ENCODE data around the gene DGKG.

DGKG gene

GRCh38 chr3:186224041-186224610 lies 137.9 kb downstream of the DGKG start:
- Histone ChIP-seq H3K4me1 (ENCODE audit: control insufficient read depth, low read depth, low read length) (no peaks in the 10 kb centered on the region), H3K27me3 (ENCODE audit: control insufficient read depth, insufficient read depth, low read length) (no peaks in the 10 kb centered on the region)

DNA sequence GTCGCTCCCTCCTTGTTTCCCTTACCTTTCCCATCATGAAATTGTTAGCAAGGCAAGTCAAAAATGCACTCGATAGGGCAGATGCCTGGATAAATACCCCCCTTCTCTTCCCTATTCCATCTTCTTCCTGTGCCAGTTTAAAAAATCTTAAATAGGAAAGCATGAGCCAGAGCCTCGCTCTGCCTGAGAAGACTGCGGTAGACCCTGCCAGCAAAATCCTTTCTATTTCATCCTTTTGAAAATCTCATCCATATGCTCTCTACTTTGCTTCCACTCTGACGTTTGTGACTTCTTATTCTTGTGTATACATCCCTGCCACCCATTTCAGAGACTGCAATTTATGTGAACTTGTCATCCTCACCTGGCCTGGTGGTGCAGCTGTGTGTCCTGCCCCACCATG lies 138.6 kb downstream of the DGKG start:
- Histone ChIP-seq H3K27me3 (ENCODE audit: control insufficient read depth, insufficient read depth, low read length) (no peaks in the 10 kb centered on the region), H3K27ac (ENCODE audit: low read length) (no peak overlapping the region), H3K4me3 (ENCODE audit: low read length) (no peak overlapping the region), H3K9ac (ENCODE audit: low read length) (no peak overlapping the region), H3K36me3 (ENCODE audit: control insufficient read depth, low read depth, low read length) (no peaks in the 10 kb centered on the region), H3K9me3 (ENCODE audit: control insufficient read depth, low read depth, low read length) (no peaks in the 10 kb centered on the region), H3K4me1 (ENCODE audit: control insufficient read depth, low read depth, low read length) (no peaks in the 10 kb centered on the region)

More at GRCh38 chr3:186224041-186224610, 137.9 kb downstream of the DGKG start:
- no peak overlapping the region for H3K27ac ChIP-seq (ENCODE audit: low read length)
- no peaks in the 10 kb centered on the region for H3K9me3 ChIP-seq (ENCODE audit: control insufficient read depth, low read depth, low read length)
- no peak overlapping the region for H3K9ac ChIP-seq (ENCODE audit: low read length)
- H3K36me3 ChIP-seq (ENCODE audit: control insufficient read depth, low read depth, low read length): no peaks in the 10 kb centered on the region
- H3K4me3 ChIP-seq (ENCODE audit: low read length): no peak overlapping the region

DNA sequence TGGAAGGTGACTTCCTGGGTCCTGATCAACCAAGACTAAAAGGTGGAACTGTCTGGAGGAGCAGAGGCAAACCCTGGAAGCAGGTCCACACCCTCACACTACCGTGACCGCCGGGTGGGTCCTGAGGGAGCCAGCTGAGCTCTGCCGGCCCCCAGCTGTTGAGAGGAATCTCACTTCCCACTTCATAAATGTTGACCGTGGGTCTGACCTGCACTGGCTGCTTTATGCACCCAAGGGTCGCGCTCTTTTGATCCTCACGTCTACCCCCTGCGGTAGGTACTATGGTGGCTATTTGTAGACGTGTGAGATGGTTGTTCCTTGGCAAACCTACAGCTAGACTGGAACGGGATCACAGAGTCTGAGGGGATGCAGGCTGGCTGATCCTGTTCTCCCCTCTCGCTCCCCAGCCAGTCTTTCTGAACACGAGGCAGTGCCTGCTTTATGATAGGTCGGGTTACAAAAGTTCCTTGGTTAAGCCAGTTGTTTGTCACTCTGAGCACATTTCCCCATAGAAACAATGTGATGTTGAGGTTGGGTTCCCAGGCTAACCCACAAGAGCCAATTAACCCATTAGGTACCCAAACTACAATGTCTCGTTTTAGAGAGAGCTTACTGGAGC lies 140.2 kb downstream of the DGKG start:
- Histone ChIP-seq H3K4me1 (ENCODE audit: control insufficient read depth, low read depth, low read length) (no peaks in the 10 kb centered on the region), H3K9me3 (ENCODE audit: control insufficient read depth, low read depth, low read length) (no peaks in the 10 kb centered on the region)

DNA sequence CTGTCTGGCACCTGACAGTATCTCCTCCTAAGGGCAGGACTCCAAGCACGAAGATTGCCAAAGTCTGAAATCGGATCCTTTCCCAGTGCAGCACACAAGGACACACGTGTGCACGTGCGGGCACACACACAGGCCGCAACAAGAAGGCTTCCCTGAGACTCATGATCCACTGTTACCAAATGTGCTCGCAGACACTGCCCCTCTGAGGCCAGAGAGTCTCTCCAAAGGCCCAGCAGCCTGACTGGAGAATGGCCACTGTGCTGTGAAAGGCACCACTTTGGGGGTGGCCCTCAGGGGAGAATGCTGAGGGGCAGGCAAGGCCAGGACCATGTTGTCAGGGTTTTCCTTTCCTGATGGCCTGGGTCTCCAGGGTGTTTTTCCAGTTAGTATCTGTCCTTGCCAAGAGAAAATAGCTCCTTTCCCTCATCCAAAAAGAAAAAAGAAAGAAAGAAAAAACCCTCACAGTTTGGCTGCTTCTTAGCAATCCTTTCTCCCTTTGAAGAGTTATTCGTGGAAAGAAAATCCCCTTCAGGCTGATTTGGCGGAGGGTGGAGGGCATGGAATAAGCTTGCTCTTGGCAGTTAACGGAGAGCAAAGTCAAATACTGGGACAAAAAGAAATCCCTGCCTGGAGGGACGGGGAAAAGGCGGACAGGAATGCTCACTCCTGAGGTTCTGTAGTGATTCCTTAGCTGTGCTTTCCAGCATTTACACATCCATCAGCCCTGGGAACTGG lies 141.0 kb downstream of the DGKG start:
- no peak overlapping the region for H3K9ac ChIP-seq (ENCODE audit: low read length)
- H3K27ac ChIP-seq (ENCODE audit: low read length): no peak overlapping the region
- H3K4me3 ChIP-seq (ENCODE audit: low read length): no peak overlapping the region
- H3K36me3 ChIP-seq (ENCODE audit: control insufficient read depth, low read depth, low read length): no peaks in the 10 kb centered on the region
- no peaks in the 10 kb centered on the region for H3K27me3 ChIP-seq (ENCODE audit: control insufficient read depth, insufficient read depth, low read length)
- no peaks in the 10 kb centered on the region for H3K9me3 ChIP-seq (ENCODE audit: control insufficient read depth, low read depth, low read length)
- H3K4me1 ChIP-seq (ENCODE audit: control insufficient read depth, low read depth, low read length): no peaks in the 10 kb centered on the region

More for the DNA sequence above, 140.2 kb downstream of the DGKG start:
- no peaks in the 10 kb centered on the region for H3K36me3 ChIP-seq (ENCODE audit: control insufficient read depth, low read depth, low read length)
- H3K4me3 ChIP-seq (ENCODE audit: low read length): no peak overlapping the region
- H3K9ac ChIP-seq (ENCODE audit: low read length): no peak overlapping the region
- H3K27me3 ChIP-seq (ENCODE audit: control insufficient read depth, insufficient read depth, low read length): no peaks in the 10 kb centered on the region
- no peak overlapping the region for H3K27ac ChIP-seq (ENCODE audit: low read length)

DNA sequence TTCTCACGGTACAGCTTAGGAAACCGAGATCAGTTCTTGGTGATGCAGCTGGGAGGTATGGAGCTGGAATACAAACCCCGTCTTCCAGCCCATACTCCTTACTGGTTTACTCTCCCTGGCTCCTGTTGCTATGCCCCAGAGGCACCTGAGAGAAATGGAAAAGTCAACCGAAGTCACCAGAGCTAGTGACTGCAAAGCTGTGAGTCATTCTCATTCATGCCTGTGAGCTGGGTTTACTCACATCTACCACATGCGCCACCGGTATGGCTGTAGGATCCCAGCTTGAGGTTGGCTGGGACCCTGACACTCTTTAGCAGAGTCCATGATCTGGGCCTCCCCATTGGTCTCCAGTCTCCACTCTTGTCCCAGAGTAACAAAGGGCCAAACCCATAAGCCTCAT lies 141.7 kb downstream of the DGKG start:
- Histone ChIP-seq H3K36me3 (ENCODE audit: control insufficient read depth, low read depth, low read length) (no peaks in the 10 kb centered on the region), H3K9me3 (ENCODE audit: control insufficient read depth, low read depth, low read length) (no peaks in the 10 kb centered on the region), H3K27ac (ENCODE audit: low read length) (no peak overlapping the region), H3K9ac (ENCODE audit: low read length) (no peak overlapping the region), H3K27me3 (ENCODE audit: control insufficient read depth, insufficient read depth, low read length) (no peaks in the 10 kb centered on the region), H3K4me1 (ENCODE audit: control insufficient read depth, low read depth, low read length) (no peaks in the 10 kb centered on the region), H3K4me3 (ENCODE audit: low read length) (no peak overlapping the region)

- no peaks in the 10 kb centered on the region for H3K36me3 ChIP-seq (ENCODE audit: control insufficient read depth, low read depth, low read length)
Measured at GRCh38 chr3:186219211-186219638, 142.8 kb downstream of the DGKG start.

DNA sequence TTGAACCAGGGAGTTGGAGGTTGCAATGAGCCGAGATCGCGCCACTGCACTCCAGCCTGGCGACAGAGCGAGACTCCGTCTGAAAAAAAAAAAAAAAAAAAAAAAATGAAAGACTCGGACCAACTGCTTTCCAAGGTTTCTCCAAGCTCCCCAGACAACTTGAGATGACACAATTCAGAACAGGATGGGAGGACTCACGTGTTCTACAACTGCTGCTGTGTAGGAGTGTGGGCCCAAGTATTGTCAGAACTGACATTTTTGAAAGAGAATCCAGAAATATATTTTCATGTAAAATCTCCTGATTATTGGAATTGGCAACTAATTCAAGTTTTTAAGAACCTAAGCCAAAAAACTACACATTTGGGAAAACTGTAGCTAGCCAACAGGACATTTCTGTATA lies 143.6 kb downstream of the DGKG start:
- Histone ChIP-seq H3K9me3 (ENCODE audit: control insufficient read depth, low read depth, low read length) (no peaks in the 10 kb centered on the region), H3K4me1 (ENCODE audit: control insufficient read depth, low read depth, low read length) (no peaks in the 10 kb centered on the region), H3K4me3 (ENCODE audit: low read length) (no peak overlapping the region)

More at GRCh38 chr3:186219211-186219638, 142.8 kb downstream of the DGKG start:
- H3K9ac ChIP-seq (ENCODE audit: low read length): no peak overlapping the region
- H3K4me1 ChIP-seq (ENCODE audit: control insufficient read depth, low read depth, low read length): no peaks in the 10 kb centered on the region
- H3K9me3 ChIP-seq (ENCODE audit: control insufficient read depth, low read depth, low read length): no peaks in the 10 kb centered on the region
- H3K4me3 ChIP-seq (ENCODE audit: low read length): no peak overlapping the region
- no peak overlapping the region for H3K27ac ChIP-seq (ENCODE audit: low read length)
- no peaks in the 10 kb centered on the region for H3K27me3 ChIP-seq (ENCODE audit: control insufficient read depth, insufficient read depth, low read length)

DNA sequence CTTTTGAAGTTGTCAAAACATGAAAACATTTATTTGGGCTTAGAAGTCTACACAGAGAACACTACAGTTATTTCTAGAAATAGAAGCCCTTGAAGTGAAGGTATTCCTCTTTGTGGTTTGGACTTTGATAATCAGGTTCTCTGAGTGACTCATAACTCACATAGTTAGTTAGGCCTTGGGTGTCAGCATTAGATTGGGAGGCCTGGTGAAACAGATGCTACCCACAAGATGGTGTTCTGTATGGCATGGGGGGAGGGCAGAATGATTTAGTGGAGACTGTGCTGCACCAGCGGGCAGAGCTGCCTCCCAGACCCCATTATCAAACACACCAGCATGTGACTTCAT lies 144.2 kb downstream of the DGKG start:
- Histone ChIP-seq H3K27ac (ENCODE audit: low read length) (no peak overlapping the region), H3K4me1 (ENCODE audit: control insufficient read depth, low read depth, low read length) (no peaks in the 10 kb centered on the region), H3K36me3 (ENCODE audit: control insufficient read depth, low read depth, low read length) (no peaks in the 10 kb centered on the region), H3K9ac (ENCODE audit: low read length) (no peak overlapping the region), H3K4me3 (ENCODE audit: low read length) (no peak overlapping the region), H3K9me3 (ENCODE audit: control insufficient read depth, low read depth, low read length) (no peaks in the 10 kb centered on the region), H3K27me3 (ENCODE audit: control insufficient read depth, insufficient read depth, low read length) (no peaks in the 10 kb centered on the region)

More for the DNA sequence above, 143.6 kb downstream of the DGKG start:
- Histone ChIP-seq H3K9ac (ENCODE audit: low read length) (no peak overlapping the region), H3K36me3 (ENCODE audit: control insufficient read depth, low read depth, low read length) (no peaks in the 10 kb centered on the region), H3K27me3 (ENCODE audit: control insufficient read depth, insufficient read depth, low read length) (no peaks in the 10 kb centered on the region), H3K27ac (ENCODE audit: low read length) (no peak overlapping the region)

DNA sequence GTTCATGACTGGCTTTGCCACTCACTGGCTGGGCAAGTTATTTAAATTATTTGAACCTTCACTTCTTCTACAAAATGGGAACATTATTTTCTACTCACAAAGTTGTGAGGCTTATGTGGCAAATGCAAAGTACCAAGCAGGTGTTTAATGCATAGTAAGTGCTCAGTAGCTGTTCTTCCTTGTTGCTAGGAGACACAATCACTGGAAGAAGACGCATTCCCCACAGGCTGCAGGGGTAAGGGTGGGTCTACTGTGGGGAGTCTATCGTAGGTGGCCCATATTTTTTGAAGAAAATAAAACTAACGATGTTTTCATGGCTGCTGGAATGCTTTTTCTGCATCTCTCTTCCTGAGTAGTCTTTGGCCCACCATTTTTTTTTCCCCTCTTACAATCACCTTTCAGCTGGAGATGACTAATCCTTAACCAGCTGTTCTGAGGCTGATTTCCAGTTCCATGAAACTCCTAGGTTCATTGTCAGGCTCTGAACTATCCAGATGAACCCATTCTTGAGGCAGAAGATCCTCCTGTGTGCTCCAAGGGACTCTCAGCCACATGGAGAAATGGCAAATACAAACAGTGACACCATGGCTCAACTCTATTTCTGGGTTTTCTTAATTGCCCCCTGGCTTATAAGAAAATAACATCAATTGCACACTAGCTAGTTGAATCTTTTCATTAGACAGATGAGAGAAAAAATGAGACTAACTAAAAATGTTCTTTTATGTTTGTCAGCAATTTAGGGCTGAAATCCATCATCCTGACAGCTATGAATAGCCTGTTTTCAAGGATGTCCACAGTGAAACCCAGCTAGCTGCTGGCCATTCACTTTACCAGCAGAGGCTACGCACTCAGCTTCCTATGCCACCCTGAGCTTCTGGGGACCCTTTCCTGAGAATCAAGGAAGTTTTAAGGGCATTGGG lies 144.9 kb downstream of the DGKG start:
- Histone ChIP-seq H3K27me3 (ENCODE audit: control insufficient read depth, insufficient read depth, low read length) (no peaks in the 10 kb centered on the region), H3K9ac (ENCODE audit: low read length) (no peak overlapping the region), H3K4me3 (ENCODE audit: low read length) (no peak overlapping the region), H3K9me3 (ENCODE audit: control insufficient read depth, low read depth, low read length) (no peaks in the 10 kb centered on the region), H3K36me3 (ENCODE audit: control insufficient read depth, low read depth, low read length) (no peaks in the 10 kb centered on the region), H3K4me1 (ENCODE audit: control insufficient read depth, low read depth, low read length) (no peaks in the 10 kb centered on the region), H3K27ac (ENCODE audit: low read length) (no peak overlapping the region)

- H3K9me3 ChIP-seq (ENCODE audit: control insufficient read depth, low read depth, low read length): no peaks in the 10 kb centered on the region
- no peak overlapping the region for H3K27ac ChIP-seq (ENCODE audit: low read length)
- no peak overlapping the region for H3K9ac ChIP-seq (ENCODE audit: low read length)
- peaks cover 9% of the 10 kb centered on the region for H3K4me1 ChIP-seq (ENCODE audit: control insufficient read depth, low read depth, low read length)
- H3K36me3 ChIP-seq (ENCODE audit: control insufficient read depth, low read depth, low read length): no peaks in the 10 kb centered on the region
- peaks cover 5% of the 10 kb centered on the region for H3K27me3 ChIP-seq (ENCODE audit: control insufficient read depth, insufficient read depth, low read length)
- no peak overlapping the region for H3K4me3 ChIP-seq (ENCODE audit: low read length)
Measured at GRCh38 chr3:186214670-186215069, 147.4 kb downstream of the DGKG start.

DNA sequence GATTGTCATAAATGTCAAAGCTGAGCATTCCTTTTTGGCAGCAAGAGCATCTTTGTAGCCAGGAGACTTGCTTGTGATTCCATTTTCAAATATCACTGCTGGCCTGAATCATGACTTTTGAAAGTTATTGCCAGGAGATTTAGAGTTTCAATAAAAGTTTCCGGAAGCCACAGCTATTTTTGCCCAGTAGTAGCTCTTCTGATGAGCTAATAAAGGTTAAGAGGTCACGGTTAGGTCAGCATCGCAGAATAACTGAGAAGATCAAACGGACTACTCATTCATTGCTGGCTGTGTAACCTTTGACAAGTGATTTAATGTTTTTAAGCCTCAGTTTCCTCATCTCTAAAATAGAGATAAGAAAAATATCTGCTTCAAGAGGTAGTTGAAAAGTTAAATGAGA lies 148.1 kb downstream of the DGKG start:
- H3K27ac ChIP-seq (ENCODE audit: low read length): no peak overlapping the region
- H3K9me3 ChIP-seq (ENCODE audit: control insufficient read depth, low read depth, low read length): no peaks in the 10 kb centered on the region
- no peaks in the 10 kb centered on the region for H3K36me3 ChIP-seq (ENCODE audit: control insufficient read depth, low read depth, low read length)
- H3K27me3 ChIP-seq (ENCODE audit: control insufficient read depth, insufficient read depth, low read length): peaks cover 5% of the 10 kb centered on the region
- H3K9ac ChIP-seq (ENCODE audit: low read length): no peak overlapping the region
- no peak overlapping the region for H3K4me3 ChIP-seq (ENCODE audit: low read length)
- H3K4me1 ChIP-seq (ENCODE audit: control insufficient read depth, low read depth, low read length): peaks cover 14% of the 10 kb centered on the region
